Measurements from ENCODE around the gene UBE2D1. TPM values are rescaled to one million over a fixed set of nuclear protein-coding genes. Genes with fewer than 3 reads are reported as not detected.

Gene UBE2D1
- total RNA-seq, 1 experiment from 2014 or later: 21.0 TPM

GRCh38 chr10:58350619-58351323, 16.0 kb downstream of the UBE2D1 start:
- in situ Hi-C loops (cut with HindIII; ENCODE audit: low pct_unique_long_range_greater_than_20kb, low sequenced_read_pairs): no loop called here
- no peak overlapping the region for H3K4me3 ChIP-seq (ENCODE audit: low read depth in 2 of 2, low read length in 2 of 2)
- ChIA-PET POLR2A (no interaction called here), CTCF (no interaction called here)
- DNase-seq (ENCODE audit: low read depth, low spot score) (no peak), ATAC-seq (no peak)
- BruUV-seq (replicated peaks): no TSS peak
- peaks cover 14% of the 10 kb centered on the region; the same call in 1 of the 2 replicates for H3K4me1 ChIP-seq (ENCODE audit: control insufficient read depth, insufficient read depth, low read length)
- H3K36me3 ChIP-seq (ENCODE audit: control insufficient read depth, insufficient read depth, low read length): no peaks in the 10 kb centered on the region
- TF ChIP-seq REST (IDR thresholded peaks at IDR 0.05; ENCODE audit: insufficient read depth in 1 of 2, low read depth in 2 of 2, low read length in 1 of 2) (no peak), SIN3A (IDR thresholded peaks at IDR 0.05; ENCODE audit: borderline replicate concordance, insufficient read depth, low read depth, low read length) (no peak), CTCF (IDR thresholded peaks at IDR 0.05) (no peak), POLR2AphosphoS5 (IDR thresholded peaks at IDR 0.05; ENCODE audit: low read depth, low read length) (no peak), TCF7L2 (IDR thresholded peaks at IDR 0.05; ENCODE audit: low read depth, low read length) (no peak)
- intact Hi-C loops (cut with micrococcal nuclease; ENCODE audit: unreplicated experiment): no loop called here
- no peaks in the 10 kb centered on the region for H3K27me3 ChIP-seq (ENCODE audit: control insufficient read depth, insufficient read depth, low read length)
- no peak overlapping the region for H3K27ac ChIP-seq (ENCODE audit: low read length)
- no peaks in the 10 kb centered on the region for H3K9me3 ChIP-seq (ENCODE audit: control insufficient read depth, insufficient read depth, low read depth, low read length)

- no peaks in the 10 kb centered on the region for H3K36me3 ChIP-seq (ENCODE audit: control insufficient read depth, insufficient read depth, low read length)
- POLR2A ChIA-PET: no interaction called here
- DNase-seq (ENCODE audit: low read depth, low spot score) (no peak), ATAC-seq (no peak)
- in situ Hi-C loops (cut with HindIII; ENCODE audit: low pct_unique_long_range_greater_than_20kb, low sequenced_read_pairs): no loop called here
- intact Hi-C loops (cut with micrococcal nuclease; ENCODE audit: unreplicated experiment): no loop called here
- no peaks in the 10 kb centered on the region for H3K9me3 ChIP-seq (ENCODE audit: control insufficient read depth, insufficient read depth, low read depth, low read length)
- no peak overlapping the region for H3K27ac ChIP-seq (ENCODE audit: low read length)
- peaks cover 14% of the 10 kb centered on the region; the same call in 1 of the 2 replicates for H3K4me1 ChIP-seq (ENCODE audit: control insufficient read depth, insufficient read depth, low read length)
- H3K4me3 ChIP-seq (ENCODE audit: low read depth in 2 of 2, low read length in 2 of 2): no peak overlapping the region
- CTCF ChIA-PET: no interaction called here
- no TSS peak for BruUV-seq (replicated peaks)
- TF ChIP-seq SIN3A (IDR thresholded peaks at IDR 0.05; ENCODE audit: borderline replicate concordance, insufficient read depth, low read depth, low read length) (no peak), POLR2AphosphoS5 (IDR thresholded peaks at IDR 0.05; ENCODE audit: low read depth, low read length) (no peak), CTCF (IDR thresholded peaks at IDR 0.05) (no peak), TCF7L2 (IDR thresholded peaks at IDR 0.05; ENCODE audit: low read depth, low read length) (no peak), REST (IDR thresholded peaks at IDR 0.05; ENCODE audit: insufficient read depth in 1 of 2, low read depth in 2 of 2, low read length in 1 of 2) (no peak)
- no peaks in the 10 kb centered on the region for H3K27me3 ChIP-seq (ENCODE audit: control insufficient read depth, insufficient read depth, low read length)
These were observed 17.1 kb downstream of the UBE2D1 start for GRCh38 chr10:58351616-58352578.

Measured in Panc1 (cell line).